K562 (cell line): Measurements from ENCODE around the gene CACNA2D2. TPM values are rescaled to one million over a fixed set of nuclear protein-coding genes. Genes with fewer than 3 reads are reported as not detected.

Source experiments
- ATAC-seq: fragments of 200-7000 bp; cut with Tn5 transposase; 3 replicates; pipeline ENCODE4 v1.9.1; 2020; ENCODE audit warnings: moderate library complexity
- BruUV-seq: library from RNA; stranded (reverse); fragments of 400-500 nt; replicated peaks from 2 replicates; lab custom pipeline; 2021; lab: Mats Ljungman, UMichigan
- CTCF ChIA-PET: fragments of 300-600 bp; formaldehyde crosslinking; extraction: SDS; loops from one replicate; lab custom pipeline; 2021; ENCODE audit warnings: low intra/inter-chr PET ratio; lab: Yijun Ruan, JAX
- POLR2A ChIA-PET: fragments of 300-600, 350-650 bp; sonication (Branson Sonifier 250); formaldehyde crosslinking; extraction: SDS; loops from one replicate; lab custom pipeline; 2021; ENCODE audit warnings: antibody characterized with exemption, inconsistent platforms; lab: Yijun Ruan, JAX
- DNase-seq, 4 experiments: peaks; one replicate each; pipeline versions ENCODE4 v3.0.0 to v3.0.0-alpha.2; 2011 to 2018; ENCODE audit warnings: low spot score in 3 of 4, mixed read lengths in 3 of 4; ENCODE audit errors: extremely low read depth in 1 of 4
- FAIRE-seq: peaks from 2 replicates; lab custom pipeline; 2011; peaks lifted over from hg19 to GRCh38; lab: Jason Lieb, UNC
- H2AFZ ChIP-seq: 2 replicates; pipeline ENCODE4 v1.6.0; 2011; ENCODE audit warnings: low read depth, low read length, control low read depth, inconsistent platforms
- H3K27ac ChIP-seq: fragments of 200-600 bp; 3 replicates; pipeline ENCODE4 v1.8.0; 2011; ENCODE audit warnings: low read depth, mild to moderate bottlenecking, control low read depth, inconsistent platforms, low read length, moderate library complexity, mixed read lengths; ENCODE audit errors: extremely low read depth
- H3K27me3 ChIP-seq, 2 experiments: fragments of 300-600 bp in 1 of 2; 2 replicates in 1 of 2; 3 replicates in 1 of 2; pipeline versions ENCODE4 v1.6.0 to v1.8.0; 2011; ENCODE audit warnings: inconsistent platforms in 2 of 2, low read length in 2 of 2, mild to moderate bottlenecking in 1 of 2, mixed read lengths in 1 of 2, moderate library complexity in 1 of 2; ENCODE audit not compliant: control insufficient read depth in 2 of 2, insufficient read depth in 2 of 2
- H3K36me3 ChIP-seq: fragments of 300-600 bp; 3 replicates; pipeline ENCODE4 v1.8.0; 2011; ENCODE audit warnings: mild to moderate bottlenecking, low read length, inconsistent platforms; ENCODE audit not compliant: control insufficient read depth, insufficient read depth
- H3K4me1 ChIP-seq, 2 experiments: fragments of 200-600 bp in 1 of 2; replicated peaks in 1 of 2; 2 replicates in 1 of 2; 3 replicates in 1 of 2; pipeline versions ENCODE4 v1.5.1 to v1.8.0; 2011; ENCODE audit warnings: inconsistent platforms in 2 of 2, low read length in 2 of 2, mild to moderate bottlenecking in 1 of 2, mixed read lengths in 1 of 2, moderate library complexity in 1 of 2; ENCODE audit not compliant: control insufficient read depth in 2 of 2, insufficient read depth in 2 of 2
- H3K4me2 ChIP-seq: 2 replicates; pipeline ENCODE4 v1.6.1; 2011; ENCODE audit warnings: low read length, control low read depth, inconsistent platforms, mixed read lengths; ENCODE audit not compliant: insufficient read depth
- H3K4me3 ChIP-seq: fragments of 200-600 bp; sonication (generic), shearing (Covaris generic); 2 replicates; pipeline ENCODE4 v1.5.1; 2016; ENCODE audit warnings: control low read depth, inconsistent platforms
- H3K79me2 ChIP-seq: fragments of 200-600 bp; 3 replicates; pipeline ENCODE4 v1.8.0; 2011; ENCODE audit warnings: low read length, inconsistent platforms; ENCODE audit not compliant: control insufficient read depth, insufficient read depth
- H3K9ac ChIP-seq, 2 experiments: 2 replicates each; pipeline versions ENCODE4 v1.6.0 to v1.6.1; 2011; ENCODE audit warnings: low read depth in 2 of 2, low read length in 2 of 2, control low read depth in 1 of 2, inconsistent platforms in 1 of 2, mild to moderate bottlenecking in 1 of 2, mixed read lengths in 1 of 2; ENCODE audit not compliant: insufficient read depth in 1 of 2
- H3K9me1 ChIP-seq: one replicate; pipeline ENCODE4 v1.6.0; 2011; ENCODE audit warnings: inconsistent platforms, mild to moderate bottlenecking, low read length, moderate library complexity; ENCODE audit not compliant: control insufficient read depth, insufficient read depth
- H3K9me3 ChIP-seq: replicated peaks from 2 replicates; pipeline ENCODE4 v1.5.1; 2011; ENCODE audit warnings: low read depth, low read length, inconsistent platforms; ENCODE audit not compliant: control insufficient read depth, insufficient read depth
- H4K20me1 ChIP-seq: replicated peaks from 2 replicates; pipeline ENCODE4 v1.6.1; 2011; ENCODE audit warnings: low read length, inconsistent platforms, mixed read lengths; ENCODE audit not compliant: control insufficient read depth, insufficient read depth
- BCL6 ChIP-seq: fragments of 250-450 bp; sonication (Bioruptor Pico); IDR thresholded peaks from 2 replicates; pipeline ENCODE4 v1.4.0; 2020
- FUS ChIP-seq: fragments of 200-400 bp; formaldehyde crosslinking; optimal IDR thresholded peaks from 2 replicates; pipeline ENCODE3; 2017; ENCODE audit warnings: low read depth, low read length
- MEIS2 ChIP-seq: fragments of 450-650 bp; IDR thresholded peaks from 2 replicates; pipeline ENCODE4 v1.6.1; 2014; ENCODE audit warnings: mild to moderate bottlenecking; ENCODE audit not compliant: partially characterized antibody
- NFIC ChIP-seq: fragments of 450-650 bp; IDR thresholded peaks from 2 replicates; pipeline ENCODE4 v1.6.1; 2017; ENCODE audit warnings: mild to moderate bottlenecking, inconsistent platforms
- SPI1 ChIP-seq: IDR thresholded peaks from 2 replicates; pipeline ENCODE4 v1.6.1; 2011; ENCODE audit warnings: low read depth, low read length, control low read depth, borderline replicate concordance
- TCF3 ChIP-seq: sonication (generic); formaldehyde crosslinking; IDR thresholded peaks from 2 replicates; pipeline ENCODE4 v1.4.0; 2020; ENCODE audit warnings: mild to moderate bottlenecking, missing genetic modification reagents
- ZNF253 ChIP-seq: fragments of 250-450 bp; sonication (Bioruptor Pico); conservative IDR thresholded peaks from 2 replicates; pipeline ENCODE4 v1.6.1; 2021; ENCODE audit warnings: mild to moderate bottlenecking
- WGBS: fragments of 100-300 bp; shearing (Covaris generic); methylation state at CpG from one replicate; pipeline ENCODE4 v1.1.6; 2016; ENCODE audit warnings: low coverage, mixed read lengths; ENCODE audit not compliant: insufficient coverage; ENCODE audit errors: missing lambda C conversion rate; 5-methylcytosine and 5-hydroxymethylcytosine counted together
- in situ Hi-C: fragments of 300-500 bp; cut with MboI; formaldehyde crosslinking; loops from 4 replicates; pipeline ENCODE4 v1.15.0; 2018; ENCODE audit warnings: inconsistent platforms, mixed read lengths
- intact Hi-C: fragments of 100-400 bp; cut with micrococcal nuclease; formaldehyde crosslinking; loops from 2 replicates; pipeline ENCODE4 v1.14.2; 2022
- polyA plus RNA-seq, 8 experiments: library from polyadenylated mRNA; depleted of rRNA in 4 of 8; stranded (reverse) in 5 of 8; unstranded in 3 of 8; fragments of >200 nt; fragmentation: Nextera tagmentation in 2 of 8; fragmentation: Illumina TruSeq in 1 of 8; extraction: Ambion mirVana in 2 of 8; extraction: Trizol in 1 of 8; gene quantifications; 2 replicates each; pipeline versions ENCODE4 v1.2.1 to v1.2.3, GENCODE V29; 2011 to 2014; ENCODE audit warnings: inconsistent platforms in 1 of 8, missing spikeins in 1 of 8
- total RNA-seq, 7 experiments: library from RNA; depleted of rRNA in 6 of 7; stranded (reverse); fragments of >200 nt in 6 of 7; fragmentation: Illumina TruSeq in 2 of 7; extraction: Trizol in 2 of 7; gene quantifications; 2 replicates each; pipeline versions ENCODE4 v1.2.1 to v1.2.3, GENCODE V29; 2011 to 2021; ENCODE audit warnings: low replicate concordance in 1 of 7
- TF ChIP-seq, protein P1 (sequence below): fragments of 250-450 bp; sonication (Bioruptor Pico); IDR thresholded peaks from 2 replicates; pipeline ENCODE4 v1.4.0; 2020; ENCODE audit warnings: mild to moderate bottlenecking, moderate library complexity
- TF ChIP-seq, protein P2 (sequence below): fragments of 450-650 bp; IDR thresholded peaks from 2 replicates; pipeline ENCODE4 v1.6.1; 2016
- TF ChIP-seq, protein P3 (sequence below), 2 experiments: IDR thresholded peaks in 1 of 2; conservative IDR thresholded peaks in 1 of 2; 2 replicates each; pipeline ENCODE4 v1.6.1; 2016; ENCODE audit warnings: low read depth in 2 of 2, mild to moderate bottlenecking in 1 of 2, missing compliant biosample characterization in 1 of 2, missing genetic modification characterization in 1 of 2, moderate library complexity in 1 of 2

The CACNA2D2 gene
- total and polyA plus RNA-seq, 9 of the 15 experiments (the other 6 are each of a cell fraction or from before 2014, with no cell fraction given) = 0.11 to 0.58 (median 0.36) TPM; not detected in 2

GRCh38 chr3:50515565-50516439 is 12.4 kb upstream of the CACNA2D2 start:
- in situ Hi-C loops = no loop called here
- H4K20me1 ChIP-seq = no peaks in the 10 kb centered on the region
- no peaks in the 10 kb centered on the region for H3K79me2 ChIP-seq
- intact Hi-C loops = no loop called here
- no peaks in the 10 kb centered on the region for H3K36me3 ChIP-seq
- peaks cover 0 to 12% of the 10 kb centered on the region in 2 experiments; a peak in 3 of 5 replicates for H3K4me1 ChIP-seq
- H3K27ac ChIP-seq = no peak overlapping the region
- no peak overlapping the region for H3K4me3 ChIP-seq
- ATAC-seq (peak; percentile 69), FAIRE-seq (no peak), DNase-seq (peak; percentile 20 to 57 (median 40))
- no TSS peak for BruUV-seq
- H2AFZ ChIP-seq = no peak overlapping the region
- WGBS = 3% methylated on average over 12 of the region's 22 CpGs
- no peak overlapping the region for H3K4me2 ChIP-seq
- H3K27me3 ChIP-seq = peaks cover 0 to 36% of the 10 kb centered on the region in 2 experiments; a peak in 2 of 5 replicates
- POLR2A ChIA-PET = no interaction called here
- H3K9ac ChIP-seq = peak overlapping the region in 1 of 2 experiments; percentile 45; a peak in 1 of 4 replicates
- no peaks in the 10 kb centered on the region for H3K9me3 ChIP-seq
- CTCF ChIA-PET = interaction anchor here (0.6 to 1.4 kb wide), 2 partner anchors 26 to 101 kb away, joined by 3 read pairs; no protein-coding TSS in a partner anchor
- no peaks in the 10 kb centered on the region for H3K9me1 ChIP-seq
- TF ChIP-seq MEIS2 (peak; percentile 35), NFIC (peak; percentile 61), BCL6 (CRISPR knock-in tag) (no peak), FUS (no peak), TCF3 (CRISPR knock-in tag) (no peak), SPI1 (peak; percentile 56; the same call in 1 of the 2 replicates), ZNF253 (CRISPR knock-in tag) (no peak)
- TF ChIP-seq, protein P1, sequence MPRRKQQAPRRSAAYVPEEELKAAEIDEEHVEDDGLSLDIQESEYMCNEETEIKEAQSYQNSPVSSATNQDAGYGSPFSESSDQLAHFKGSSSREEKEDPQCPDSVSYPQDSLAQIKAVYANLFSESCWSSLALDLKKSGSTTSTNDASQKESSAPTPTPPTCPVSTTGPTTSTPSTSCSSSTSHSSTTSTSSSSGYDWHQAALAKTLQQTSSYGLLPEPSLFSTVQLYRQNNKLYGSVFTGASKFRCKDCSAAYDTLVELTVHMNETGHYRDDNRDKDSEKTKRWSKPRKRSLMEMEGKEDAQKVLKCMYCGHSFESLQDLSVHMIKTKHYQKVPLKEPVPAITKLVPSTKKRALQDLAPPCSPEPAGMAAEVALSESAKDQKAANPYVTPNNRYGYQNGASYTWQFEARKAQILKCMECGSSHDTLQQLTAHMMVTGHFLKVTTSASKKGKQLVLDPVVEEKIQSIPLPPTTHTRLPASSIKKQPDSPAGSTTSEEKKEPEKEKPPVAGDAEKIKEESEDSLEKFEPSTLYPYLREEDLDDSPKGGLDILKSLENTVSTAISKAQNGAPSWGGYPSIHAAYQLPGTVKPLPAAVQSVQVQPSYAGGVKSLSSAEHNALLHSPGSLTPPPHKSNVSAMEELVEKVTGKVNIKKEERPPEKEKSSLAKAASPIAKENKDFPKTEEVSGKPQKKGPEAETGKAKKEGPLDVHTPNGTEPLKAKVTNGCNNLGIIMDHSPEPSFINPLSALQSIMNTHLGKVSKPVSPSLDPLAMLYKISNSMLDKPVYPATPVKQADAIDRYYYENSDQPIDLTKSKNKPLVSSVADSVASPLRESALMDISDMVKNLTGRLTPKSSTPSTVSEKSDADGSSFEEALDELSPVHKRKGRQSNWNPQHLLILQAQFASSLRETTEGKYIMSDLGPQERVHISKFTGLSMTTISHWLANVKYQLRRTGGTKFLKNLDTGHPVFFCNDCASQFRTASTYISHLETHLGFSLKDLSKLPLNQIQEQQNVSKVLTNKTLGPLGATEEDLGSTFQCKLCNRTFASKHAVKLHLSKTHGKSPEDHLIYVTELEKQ (CRISPR knock-in tag) = no peak
- TF ChIP-seq, protein P2, sequence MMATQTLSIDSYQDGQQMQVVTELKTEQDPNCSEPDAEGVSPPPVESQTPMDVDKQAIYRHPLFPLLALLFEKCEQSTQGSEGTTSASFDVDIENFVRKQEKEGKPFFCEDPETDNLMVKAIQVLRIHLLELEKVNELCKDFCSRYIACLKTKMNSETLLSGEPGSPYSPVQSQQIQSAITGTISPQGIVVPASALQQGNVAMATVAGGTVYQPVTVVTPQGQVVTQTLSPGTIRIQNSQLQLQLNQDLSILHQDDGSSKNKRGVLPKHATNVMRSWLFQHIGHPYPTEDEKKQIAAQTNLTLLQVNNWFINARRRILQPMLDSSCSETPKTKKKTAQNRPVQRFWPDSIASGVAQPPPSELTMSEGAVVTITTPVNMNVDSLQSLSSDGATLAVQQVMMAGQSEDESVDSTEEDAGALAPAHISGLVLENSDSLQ = peak; percentile 85
- TF ChIP-seq, protein P3, sequence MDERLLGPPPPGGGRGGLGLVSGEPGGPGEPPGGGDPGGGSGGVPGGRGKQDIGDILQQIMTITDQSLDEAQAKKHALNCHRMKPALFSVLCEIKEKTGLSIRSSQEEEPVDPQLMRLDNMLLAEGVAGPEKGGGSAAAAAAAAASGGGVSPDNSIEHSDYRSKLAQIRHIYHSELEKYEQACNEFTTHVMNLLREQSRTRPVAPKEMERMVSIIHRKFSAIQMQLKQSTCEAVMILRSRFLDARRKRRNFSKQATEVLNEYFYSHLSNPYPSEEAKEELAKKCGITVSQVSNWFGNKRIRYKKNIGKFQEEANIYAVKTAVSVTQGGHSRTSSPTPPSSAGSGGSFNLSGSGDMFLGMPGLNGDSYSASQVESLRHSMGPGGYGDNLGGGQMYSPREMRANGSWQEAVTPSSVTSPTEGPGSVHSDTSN (CRISPR knock-in tag; IDR thresholded peaks at IDR 0.05; ENCODE audit: low read depth) = no peak
- TF ChIP-seq, protein P3 (tag; conservative IDR thresholded peaks at IDR 0.05; ENCODE audit: low read depth) = peak; percentile 41
